HEK293T (cell line): Measurements from ENCODE around the gene NTMT1.

Experiments used
- ARNT ChIP-seq: fragments of 450-650 bp; IDR thresholded peaks from 2 replicates; pipeline ENCODE4 v1.6.1; 2017; ENCODE audit warnings: mild to moderate bottlenecking
- BHLHE40 ChIP-seq: fragments of 450-650 bp; IDR thresholded peaks from 2 replicates; pipeline ENCODE4 v1.6.1; 2016; ENCODE audit warnings: mild to moderate bottlenecking, moderate library complexity, borderline replicate concordance
- ELF4 ChIP-seq: fragments of 450-650 bp; IDR thresholded peaks from 2 replicates; pipeline ENCODE4 v1.6.1; 2017; ENCODE audit warnings: antibody characterized with exemption
- FOXA1 ChIP-seq: fragments of 450-650 bp; IDR thresholded peaks from 2 replicates; pipeline ENCODE4 v1.6.1; 2016; ENCODE audit warnings: mild to moderate bottlenecking
- FOXK2 ChIP-seq: fragments of 450-650 bp; IDR thresholded peaks from 2 replicates; pipeline ENCODE4 v1.6.1; 2016; ENCODE audit warnings: mild to moderate bottlenecking
- FOXM1 ChIP-seq: fragments of 450-650 bp; IDR thresholded peaks from 2 replicates; pipeline ENCODE4 v1.6.1; 2017; ENCODE audit warnings: mild to moderate bottlenecking, borderline replicate concordance
- HDGF ChIP-seq: fragments of 450-650 bp; IDR thresholded peaks from 2 replicates; pipeline ENCODE4 v1.6.1; 2017; ENCODE audit warnings: antibody characterized with exemption, borderline replicate concordance
- L3MBTL2 ChIP-seq: fragments of 450-650 bp; conservative IDR thresholded peaks from 2 replicates; pipeline ENCODE4 v1.6.1; 2016; ENCODE audit warnings: mild to moderate bottlenecking
- LEF1 ChIP-seq: fragments of 450-650 bp; IDR thresholded peaks from 2 replicates; pipeline ENCODE4 v1.6.1; 2017; ENCODE audit warnings: mild to moderate bottlenecking, borderline replicate concordance
- NFRKB ChIP-seq: fragments of 450-650 bp; IDR thresholded peaks from 2 replicates; pipeline ENCODE4 v1.6.1; 2016; ENCODE audit warnings: mild to moderate bottlenecking, moderate library complexity
- SP1 ChIP-seq: fragments of 450-650 bp; IDR thresholded peaks from 2 replicates; pipeline ENCODE4 v1.6.1; 2017
- SUZ12 ChIP-seq: fragments of 450-650 bp; IDR thresholded peaks from 2 replicates; pipeline ENCODE4 v1.6.1; 2016; ENCODE audit warnings: mild to moderate bottlenecking
- TARDBP ChIP-seq: fragments of 450-650 bp; IDR thresholded peaks from 2 replicates; pipeline ENCODE4 v1.6.1; 2016

GRCh38 chr9:129626625-129627284, 792 bp downstream of the NTMT1 start:
- TF ChIP-seq SUZ12 (no peak), ELF4 (no peak), BHLHE40 (no peak), LEF1 (no peak), SP1 (no peak), TARDBP (no peak), FOXM1 (no peak), FOXK2 (no peak), ARNT (no peak), FOXA1 (no peak), NFRKB (no peak), HDGF (no peak), L3MBTL2 (peak; percentile 64; the same call in 1 of the 2 replicates)
